SW 1271 (cell line): Measurements from ENCODE around the gene UROS.

Experiments
- DNase-seq, 2 experiments: peaks; one replicate each; lab custom pipeline; 2025; lab: John Stamatoyannopoulos, UW

Gene UROS

DNA sequence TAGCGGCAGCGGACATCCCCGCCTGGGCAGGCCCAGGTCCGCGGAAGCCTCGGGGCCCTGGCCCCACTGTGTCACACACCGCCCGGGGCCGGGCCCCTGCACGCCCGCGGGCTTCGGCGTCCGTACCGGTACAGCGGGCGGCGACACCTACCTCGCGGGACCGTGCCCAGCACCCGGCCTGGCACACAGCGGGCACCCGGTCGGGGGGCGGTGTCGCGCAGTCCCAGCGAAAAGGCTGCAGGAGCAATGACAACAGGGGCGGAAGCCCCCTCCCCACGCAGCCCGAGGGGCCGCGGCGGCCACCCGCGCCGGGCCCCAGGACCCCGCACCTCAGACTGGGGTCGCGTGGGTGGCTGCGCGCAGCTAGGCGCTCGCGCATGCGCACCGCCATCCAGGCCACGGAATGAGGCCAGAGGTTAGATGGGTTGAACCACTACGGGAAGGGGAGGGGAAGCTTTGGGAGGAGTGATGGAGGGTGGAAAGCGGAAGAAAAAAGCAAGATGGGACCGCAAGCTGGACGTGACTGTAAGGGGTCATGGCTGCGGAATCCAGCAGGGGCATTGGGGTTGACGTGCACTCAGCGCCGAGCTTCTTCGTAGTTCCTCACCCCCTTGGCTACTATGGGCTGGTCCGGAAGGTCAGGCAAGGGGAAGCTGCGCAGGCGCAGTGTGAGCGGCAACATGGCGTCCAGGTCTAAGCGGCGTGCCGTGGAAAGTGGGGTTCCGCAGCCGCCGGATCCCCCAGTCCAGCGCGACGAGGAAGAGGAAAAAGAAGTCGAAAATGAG, at the start of gene UROS, which contains the start of gene BCCIP:
Gene UROS (minus strand): TSS at position 381 of the 785 bp plus-strand sequence. CDS start 6,759 bp downstream, outside the sequence.
Gene BCCIP (plus strand): TSS at position 669 of the 785 bp plus-strand sequence. CDS start 12 bp downstream, at position 681.
- peak; percentile 30 to 86 for DNase-seq

- no peak for DNase-seq
Measured at GRCh38 chr10:125871338-125871737, 48.3 kb upstream of the UROS start.

GRCh38 chr10:125868372-125868975, 45.4 kb upstream of the UROS start:
- peak in 1 of 2 experiments; percentile 5 for DNase-seq

DNA sequence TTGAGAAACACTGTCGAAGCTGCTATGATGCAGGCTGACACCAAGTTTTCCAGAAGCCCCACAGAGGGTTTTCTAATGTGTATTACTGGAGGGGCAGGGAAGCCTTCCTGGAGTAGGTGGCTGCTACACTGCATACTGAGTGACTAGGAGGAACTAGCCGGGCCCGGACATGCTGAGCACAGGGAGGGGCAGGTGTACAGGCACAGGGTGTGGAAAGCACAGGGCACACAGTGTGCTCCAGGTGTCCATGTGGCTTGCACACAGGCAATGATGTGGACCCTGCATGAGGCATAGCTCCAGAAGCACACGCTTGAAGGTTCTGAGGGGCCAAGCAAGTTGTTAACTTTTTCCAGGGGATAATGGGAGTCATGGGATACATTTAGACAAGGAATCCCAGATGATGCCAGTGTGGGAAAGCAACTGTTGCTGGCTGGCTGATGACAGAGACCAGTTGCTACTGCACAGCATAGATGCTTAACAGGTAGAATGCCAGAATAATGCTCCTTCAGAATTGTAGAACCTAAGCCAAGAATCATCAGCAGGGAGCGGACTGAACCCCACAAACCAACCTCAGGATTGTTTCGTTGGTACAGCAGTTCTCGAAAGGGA, 43.5 kb upstream of the UROS start:
- no peak for DNase-seq

- DNase-seq: no peak
Measured at GRCh38 chr10:125865120-125865519, 42.1 kb upstream of the UROS start.

- no peak for DNase-seq
Measured at GRCh38 chr10:125859128-125859817, 36.2 kb upstream of the UROS start.

GRCh38 chr10:125857185-125857760, 34.2 kb upstream of the UROS start:
- DNase-seq: no peak

DNA sequence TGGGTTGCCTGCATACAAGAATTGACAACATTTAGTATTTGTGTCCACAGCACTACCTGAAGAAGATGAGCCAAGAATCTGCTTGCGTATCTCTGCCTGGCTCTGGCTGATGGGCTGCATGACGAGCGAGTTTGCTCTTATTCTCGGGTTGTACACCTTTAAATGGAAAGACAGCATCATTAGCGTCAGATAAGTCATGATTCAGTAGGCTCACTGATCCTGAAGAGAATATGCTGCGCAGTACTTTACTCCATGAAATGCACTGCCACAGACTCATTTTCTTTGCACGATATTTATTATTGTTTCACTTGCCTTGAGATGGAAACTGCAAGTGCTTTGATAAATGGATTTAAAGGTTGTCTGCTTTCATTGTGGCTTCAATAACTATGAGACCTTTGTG, 29.4 kb upstream of the UROS start:
- no peak for DNase-seq

GRCh38 chr10:125850766-125851731, 28.0 kb upstream of the UROS start:
- no peak for DNase-seq

- no peak for DNase-seq
Measured at GRCh38 chr10:125849448-125849847, 26.4 kb upstream of the UROS start.

- DNase-seq: no peak
Measured at GRCh38 chr10:125848857-125849256, 25.8 kb upstream of the UROS start.

DNA sequence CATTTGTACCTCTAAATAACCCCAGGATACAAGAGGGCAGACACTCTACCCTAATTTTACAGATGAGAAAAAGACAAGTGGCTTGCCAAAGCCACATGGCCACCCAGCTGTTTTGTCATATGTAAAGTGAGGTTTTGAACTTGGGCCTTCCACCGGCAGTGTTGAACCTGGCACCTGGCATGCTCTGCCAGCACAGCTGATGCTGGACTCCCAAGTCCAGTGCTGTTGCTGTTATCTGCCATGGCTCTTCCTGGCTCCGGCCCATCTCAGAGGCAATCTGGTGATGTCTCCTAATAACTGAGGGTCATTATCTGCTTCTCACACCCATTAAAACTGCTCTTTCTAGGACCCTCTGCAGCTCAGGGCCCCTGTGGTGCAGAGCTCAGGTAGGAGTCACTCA, 25.3 kb upstream of the UROS start:
- DNase-seq: no peak

- no peak for DNase-seq
Measured at GRCh38 chr10:125846894-125847293, 23.8 kb upstream of the UROS start.

DNA sequence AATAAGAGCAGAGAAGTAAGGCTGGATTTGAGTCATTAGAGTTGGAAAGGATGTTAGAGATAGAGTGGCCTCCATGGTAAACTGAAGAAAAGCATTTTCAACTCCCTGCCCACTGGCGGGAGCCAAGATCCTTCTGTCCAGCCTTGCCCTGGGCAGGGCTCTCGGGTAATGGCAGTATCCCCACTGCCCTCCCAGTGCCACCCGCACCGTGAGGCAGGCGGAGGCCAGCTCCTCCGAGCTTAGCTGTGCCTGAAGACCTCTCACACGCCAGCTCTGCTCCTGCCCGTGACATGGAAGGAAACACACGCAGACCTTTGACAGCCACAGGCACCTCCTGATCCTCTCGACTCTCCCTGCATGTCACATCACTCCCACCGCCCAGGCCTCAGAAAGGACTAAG, 22.6 kb upstream of the UROS start:
- DNase-seq: no peak

GRCh38 chr10:125844751-125845221, 21.7 kb upstream of the UROS start:
- DNase-seq: no peak

DNA sequence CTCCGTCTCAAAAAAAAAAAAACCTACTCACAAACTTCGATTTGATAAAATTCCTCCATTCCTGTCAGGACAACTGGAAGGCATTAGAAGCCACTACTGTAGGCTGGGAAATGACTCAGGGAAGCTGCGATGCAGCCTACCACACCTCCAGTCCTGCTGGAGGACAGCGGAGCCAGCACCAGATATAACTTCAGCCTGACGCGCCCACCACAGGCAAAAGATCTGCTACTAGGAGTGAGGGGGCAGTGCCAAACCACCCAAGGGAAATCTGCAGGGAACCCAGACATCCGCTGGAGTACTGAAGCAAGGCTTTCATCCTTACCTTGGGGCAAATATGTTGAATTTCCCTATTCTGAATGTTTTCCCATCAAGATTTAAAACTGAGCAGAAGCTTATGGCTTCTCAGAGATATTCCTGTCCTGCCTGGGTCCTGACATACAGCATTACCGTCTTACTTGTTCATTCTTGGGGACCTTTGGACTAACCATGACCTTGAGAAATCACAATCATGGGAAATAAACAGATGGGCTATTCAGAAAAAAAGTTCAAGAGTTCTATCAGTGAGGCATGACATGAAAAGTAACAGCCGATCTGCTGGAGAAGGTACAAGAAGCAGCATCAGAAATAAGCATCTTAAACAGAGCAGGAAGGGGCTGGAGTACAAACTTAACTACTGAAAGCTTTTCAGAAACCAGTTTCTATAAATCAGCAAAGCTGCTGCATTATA, 20.7 kb upstream of the UROS start:
- DNase-seq: no peak

GRCh38 chr10:125840955-125841354, 17.9 kb upstream of the UROS start:
- no peak for DNase-seq

DNA sequence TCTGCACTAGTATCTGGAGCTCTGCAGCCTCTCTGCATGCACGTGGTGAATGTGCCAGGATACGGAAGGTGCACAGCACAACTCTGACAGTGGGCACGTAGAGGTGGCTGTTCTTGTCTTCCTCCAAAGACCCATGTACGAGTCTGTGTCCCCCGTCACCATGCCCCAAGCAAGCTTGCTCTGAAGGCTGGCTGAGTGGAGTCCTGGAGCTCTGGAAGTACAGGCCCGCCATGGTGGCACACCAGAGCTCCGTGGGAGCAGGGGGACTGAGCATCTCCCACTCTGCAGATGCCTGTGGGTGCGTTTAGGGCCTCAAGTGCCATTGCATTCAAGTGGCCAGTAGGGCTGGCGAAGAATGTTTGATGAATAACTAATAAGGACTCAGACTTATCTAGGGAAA, 17.3 kb upstream of the UROS start:
- no peak for DNase-seq

DNA sequence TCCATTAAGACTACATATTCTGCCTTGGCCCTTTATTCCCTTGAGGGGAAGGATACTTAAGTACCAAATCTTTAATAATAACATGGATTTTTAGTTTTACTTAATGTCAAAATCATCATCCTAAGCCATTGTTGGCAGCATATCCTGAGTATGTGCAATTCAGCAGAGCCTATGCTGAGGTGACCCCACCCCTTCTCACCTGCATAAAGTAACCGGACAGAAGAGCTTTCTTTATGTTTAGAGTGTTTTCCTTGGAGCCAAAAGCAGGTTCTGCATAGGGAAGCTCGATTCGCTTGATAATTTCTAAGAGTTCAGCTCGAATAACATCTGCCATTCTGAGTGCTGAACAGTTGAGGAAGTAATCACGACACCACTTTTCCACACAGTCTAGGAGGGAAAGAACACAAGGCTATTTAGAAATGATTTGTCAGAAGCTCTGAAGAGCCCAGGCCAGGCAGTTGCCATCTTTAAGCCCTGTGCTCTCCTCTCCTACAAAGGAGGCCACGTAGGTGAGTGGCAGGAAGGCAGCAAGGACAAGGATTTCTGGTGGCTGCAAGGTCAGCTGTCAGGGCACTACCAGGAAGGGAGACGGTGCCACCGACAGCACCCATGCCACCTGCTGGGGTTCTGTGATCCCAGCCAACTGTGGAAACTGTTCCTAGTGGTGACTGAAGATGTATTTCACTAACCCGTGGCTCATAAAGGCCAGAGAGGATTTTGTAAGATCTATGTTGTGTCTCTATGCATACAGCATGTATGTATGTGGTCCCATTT, 15.9 kb upstream of the UROS start:
- DNase-seq: no peak
